IMR-90 (cell line): Measurements from ENCODE around the gene NYAP1. TPM values are rescaled to one million over a fixed set of nuclear protein-coding genes. Genes with fewer than 3 reads are reported as not detected.

Source experiments
- ATAC-seq: fragments of 200-7000 bp; cut with Tn5 transposase; 2 replicates; pipeline ENCODE4 v1.9.1; 2020; ENCODE audit warnings: low read depth, mild to moderate bottlenecking, moderate library complexity
- BruUV-seq: library from RNA; stranded (reverse); fragments of 400-500 nt; replicated peaks from 2 replicates; lab custom pipeline; 2021; lab: Mats Ljungman, UMichigan
- CTCF ChIA-PET: fragments of 300-600 bp; formaldehyde crosslinking; extraction: SDS; loops from one replicate; lab custom pipeline; 2021; ENCODE audit warnings: antibody characterized with exemption; lab: Yijun Ruan, JAX
- POLR2A ChIA-PET: fragments of 300-600 bp; sonication (Branson Sonifier 250); formaldehyde crosslinking; loops from one replicate; lab custom pipeline; 2022; ENCODE audit warnings: antibody characterized with exemption; ENCODE audit not compliant: unreplicated experiment; lab: Charles Lee
- DNase-seq: peaks from one replicate; pipeline ENCODE4 v3.0.0; 2013
- H2AFZ ChIP-seq: replicated peaks from 2 replicates; pipeline ENCODE3; 2013; ENCODE audit warnings: low read length, mild to moderate bottlenecking; ENCODE audit not compliant: poor library complexity
- H2AK5ac ChIP-seq: 2 replicates; pipeline ENCODE4 v1.6.1; 2013; ENCODE audit warnings: low read depth, low read length, inconsistent platforms
- H2AK9ac ChIP-seq: replicated peaks from 2 replicates; pipeline ENCODE3; 2013; ENCODE audit warnings: mild to moderate bottlenecking, low read depth, low read length, moderate library complexity; ENCODE audit not compliant: poor library complexity
- H2BK120ac ChIP-seq: 2 replicates; pipeline ENCODE4 v1.6.1; 2013; ENCODE audit warnings: low read depth, low read length, inconsistent platforms
- H2BK15ac ChIP-seq: 3 replicates; pipeline ENCODE4 v1.6.1; 2013; ENCODE audit warnings: low read depth, low read length, inconsistent platforms
- H2BK20ac ChIP-seq: 2 replicates; pipeline ENCODE4 v1.6.1; 2013; ENCODE audit warnings: low read depth, mild to moderate bottlenecking, inconsistent platforms, low read length, moderate library complexity
- H2BK5ac ChIP-seq: 2 replicates; pipeline ENCODE4 v1.6.1; 2013; ENCODE audit warnings: mild to moderate bottlenecking, low read depth, low read length, inconsistent platforms; ENCODE audit not compliant: poor library complexity, severe bottlenecking
- H3K14ac ChIP-seq: replicated peaks from 2 replicates; pipeline ENCODE4 v1.6.1; 2013; ENCODE audit warnings: low read depth, low read length, inconsistent platforms
- H3K18ac ChIP-seq: 2 replicates; pipeline ENCODE4 v1.6.1; 2013; ENCODE audit warnings: low read depth, low read length, control low read depth
- H3K23ac ChIP-seq: 2 replicates; pipeline ENCODE4 v1.6.1; 2013; ENCODE audit warnings: low read depth, low read length, inconsistent platforms
- H3K27ac ChIP-seq: 2 replicates; pipeline ENCODE4 v1.5.1; 2013; ENCODE audit warnings: mild to moderate bottlenecking, control low read depth, low read length; ENCODE audit not compliant: insufficient read depth
- H3K27me3 ChIP-seq: 2 replicates; pipeline ENCODE4 v1.6.1; 2013; ENCODE audit warnings: low read length; ENCODE audit not compliant: control insufficient read depth, insufficient read depth
- H3K36me3 ChIP-seq: 2 replicates; pipeline ENCODE4 v1.6.1; 2013; ENCODE audit warnings: low read length, mixed read lengths; ENCODE audit not compliant: control insufficient read depth, insufficient read depth
- H3K4ac ChIP-seq: 2 replicates; pipeline ENCODE4 v1.6.1; 2013; ENCODE audit warnings: low read depth, low read length, inconsistent platforms
- H3K4me1 ChIP-seq: 2 replicates; pipeline ENCODE4 v1.6.1; 2013; ENCODE audit warnings: low read length, mixed read lengths; ENCODE audit not compliant: control insufficient read depth, insufficient read depth
- H3K4me2 ChIP-seq: 2 replicates; pipeline ENCODE4 v1.6.1; 2013; ENCODE audit warnings: low read depth, mild to moderate bottlenecking, control low read depth, low read length, moderate library complexity
- H3K4me3 ChIP-seq: 2 replicates; pipeline ENCODE4 v1.5.1; 2013; ENCODE audit warnings: low read depth, mild to moderate bottlenecking, control low read depth, low read length, moderate library complexity; ENCODE audit not compliant: insufficient read depth
- H3K56ac ChIP-seq: 2 replicates; pipeline ENCODE4 v1.6.1; 2013; ENCODE audit warnings: low read length, inconsistent platforms; ENCODE audit not compliant: insufficient read depth; ENCODE audit errors: extremely low read depth
- H3K79me1 ChIP-seq, 2 experiments: 2 replicates each; pipeline ENCODE4 v1.6.1; 2013; ENCODE audit warnings: low read length in 2 of 2, inconsistent platforms in 1 of 2, low read depth in 1 of 2
- H3K9ac ChIP-seq: 2 replicates; pipeline ENCODE4 v1.6.1; 2013; ENCODE audit warnings: low read depth, low read length, control low read depth
- H3K9me1 ChIP-seq: 2 replicates; pipeline ENCODE4 v1.6.1; 2013; ENCODE audit warnings: low read length, inconsistent platforms; ENCODE audit not compliant: insufficient read depth
- H3K9me3 ChIP-seq: 2 replicates; pipeline ENCODE4 v1.6.1; 2013; ENCODE audit warnings: low read length; ENCODE audit not compliant: control insufficient read depth, insufficient read depth
- H4K20me1 ChIP-seq: 2 replicates; pipeline ENCODE4 v1.6.1; 2013; ENCODE audit warnings: low read length, inconsistent platforms; ENCODE audit not compliant: insufficient read depth
- H4K5ac ChIP-seq: 2 replicates; pipeline ENCODE4 v1.6.1; 2013; ENCODE audit warnings: mild to moderate bottlenecking, low read depth, low read length, control low read depth
- H4K8ac ChIP-seq, 2 experiments: 2 replicates each; pipeline ENCODE4 v1.6.1; 2013; ENCODE audit warnings: low read depth in 2 of 2, low read length in 2 of 2, control low read depth in 1 of 2, inconsistent platforms in 1 of 2
- H4K91ac ChIP-seq: 2 replicates; pipeline ENCODE4 v1.6.1; 2013; ENCODE audit warnings: low read depth, low read length, inconsistent platforms; ENCODE audit not compliant: insufficient read depth
- BHLHE40 ChIP-seq: fragments of 150-350 bp; IDR thresholded peaks from 2 replicates; pipeline ENCODE4 v1.6.1; 2016; ENCODE audit warnings: mild to moderate bottlenecking, low read depth, low read length
- CEBPB ChIP-seq: IDR thresholded peaks from 2 replicates; pipeline ENCODE4 v1.6.1; 2012; ENCODE audit warnings: low read depth, low read length, improper control_type of control experiment
- CHD1 ChIP-seq: IDR thresholded peaks from 2 replicates; pipeline ENCODE4 v1.6.1; 2012; ENCODE audit warnings: low read depth, low read length, improper control_type of control experiment
- CTCF ChIP-seq: conservative IDR thresholded peaks from 2 replicates; pipeline ENCODE4 v1.5.1; 2012; ENCODE audit warnings: mild to moderate bottlenecking, low read depth, low read length, improper control_type of control experiment
- ELK1 ChIP-seq: fragments of 150-350 bp; IDR thresholded peaks from 2 replicates; pipeline ENCODE4 v1.6.1; 2016; ENCODE audit warnings: low read depth, mild to moderate bottlenecking, low read length, moderate library complexity, borderline replicate concordance
- FOS ChIP-seq: fragments of 150-350 bp; IDR thresholded peaks from 2 replicates; pipeline ENCODE4 v1.6.1; 2016; ENCODE audit warnings: low read depth, low read length
- MXI1 ChIP-seq: IDR thresholded peaks from 2 replicates; pipeline ENCODE4 v1.6.1; 2012; ENCODE audit warnings: low read depth, mild to moderate bottlenecking, low read length, moderate library complexity, borderline replicate concordance
- RCOR1 ChIP-seq: IDR thresholded peaks from 2 replicates; pipeline ENCODE4 v1.6.1; 2012; ENCODE audit warnings: mild to moderate bottlenecking, low read length, improper control_type of control experiment; ENCODE audit not compliant: insufficient replicate concordance
- SMC3 ChIP-seq: fragments of 150-350 bp; IDR thresholded peaks from 2 replicates; pipeline ENCODE4 v1.6.1; 2016; ENCODE audit warnings: low read depth, mild to moderate bottlenecking, antibody characterized with exemption, low read length, moderate library complexity
- USF2 ChIP-seq: fragments of 150-350 bp; IDR thresholded peaks from 2 replicates; pipeline ENCODE4 v1.6.1; 2017; ENCODE audit warnings: mild to moderate bottlenecking, antibody characterized with exemption, low read length, low read depth
- WGBS, 2 experiments: methylation state at CpG; one replicate each; pipeline versions ENCODE4 v1.1.5 to v1.1.7; 2013; ENCODE audit warnings: missing lambda C conversion rate in 2 of 2; ENCODE audit not compliant: insufficient read length in 1 of 2; ENCODE audit errors: extremely low coverage in 2 of 2; 5-methylcytosine and 5-hydroxymethylcytosine counted together
- dilution Hi-C: fragments of 300-500 bp; cut with HindIII; formaldehyde crosslinking; loops from one replicate; pipeline ENCODE4 v1.14.3; 2018; ENCODE audit warnings: low sequenced_read_pairs; ENCODE audit not compliant: unreplicated experiment
- in situ Hi-C: fragments of 300-500 bp; cut with MboI; formaldehyde crosslinking; loops from 3 replicates; pipeline ENCODE4 v1.14.3; 2019; ENCODE audit warnings: low sequenced_read_pairs, inconsistent platforms, mixed read lengths
- intact Hi-C: fragments of 100-400 bp; cut with micrococcal nuclease; formaldehyde crosslinking; loops from 2 replicates; pipeline ENCODE4 v1.10.0; 2022
- polyA plus RNA-seq, 3 experiments: library from polyadenylated mRNA; depleted of rRNA; stranded (reverse); fragments of >200 nt; gene quantifications; 2 replicates each; pipeline ENCODE4 v1.2.3, GENCODE V29; 2012; ENCODE audit warnings: low replicate concordance in 1 of 3
- total RNA-seq: library from RNA; depleted of rRNA; stranded (reverse); fragments of >200 nt; gene quantifications from 2 replicates; pipeline ENCODE4 v1.2.3, GENCODE V29; 2012

NYAP1 gene
- total and polyA plus RNA-seq, 2 of the 4 experiments (the other 2 are of a cell fraction) = 0.18 to 1.3 TPM

- ATAC-seq (no peak), DNase-seq (no peak)
- TF ChIP-seq CEBPB (no peak), CHD1 (no peak), CTCF (no peak), SMC3 (no peak), USF2 (no peak), FOS (no peak), MXI1 (no peak), BHLHE40 (no peak), ELK1 (no peak), RCOR1 (no peak)
- Histone ChIP-seq H3K4me2 (no peak overlapping the region), H4K8ac (no peak overlapping the region), H3K18ac (no peak overlapping the region), H2AK5ac (0 out of 2 replicates have a peak overlapping the region, but pooled peaks have one; percentile 12), H3K79me1 (peaks cover 2 to 33% of the 10 kb centered on the region in 2 experiments; a peak in 1 of 4 replicates), H2BK15ac (no peak overlapping the region), H3K9ac (no peak overlapping the region), H2BK120ac (no peak overlapping the region), H4K20me1 (peaks cover 14% of the 10 kb centered on the region), H3K4ac (no peak overlapping the region), H3K27me3 (no peaks in the 10 kb centered on the region), H3K36me3 (peaks cover 32% of the 10 kb centered on the region; the same call in 1 of the 2 replicates), H3K4me3 (no peak overlapping the region), H2AFZ (no peak overlapping the region), H2BK20ac (no peak overlapping the region), H3K27ac (no peak overlapping the region), H3K9me3 (no peaks in the 10 kb centered on the region), H3K4me1 (peaks cover 12% of the 10 kb centered on the region), H4K5ac (no peak overlapping the region), H3K23ac (no peak overlapping the region), H2AK9ac (no peak overlapping the region), H4K91ac (no peak overlapping the region), H3K14ac (no peak overlapping the region), H3K9me1 (peaks cover 9% of the 10 kb centered on the region), H2BK5ac (no peak overlapping the region), H3K56ac (no peak overlapping the region)
- WGBS, 2 experiments = 40% methylated on average over 1 of the region's 22 CpGs; no CpG with 5 or more reads in 1 of the 2 experiments
- in situ Hi-C loops (loop anchor here (10.0 to 25.0 kb wide), 2 partner anchors 227 to 394 kb away; partner anchors contain the start of genes GIGYF1, SLC12A9 and TRIP6), intact Hi-C loops (loop anchor here (2.0 kb wide), 1 partner anchor 223 kb away; no protein-coding TSS in a partner anchor), dilution Hi-C loops (no loop called here)
- ChIA-PET CTCF (interaction anchor here (1.9 kb wide), 1 partner anchor 15 kb away, joined by 5 read pairs; no protein-coding TSS in a partner anchor), POLR2A (no interaction called here)
- BruUV-seq = no TSS peak
Measured at GRCh38 chr7:100467638-100468373, 15.9 kb upstream of the NYAP1 start.
